Hepatocyte (in vitro differentiated cells): ENCODE measurements around the gene RAB11FIP3. TPM values are rescaled to one million over a fixed set of nuclear protein-coding genes. Genes with fewer than 3 reads are reported as not detected.

Source experiments
- DNase-seq: peaks from one replicate; pipeline ENCODE4 v3.0.0-alpha.2; 2016; ENCODE audit warnings: low spot score
- H2AFZ ChIP-seq: fragments of 200-600 bp; sonication (generic); 2 replicates; pipeline ENCODE4 v1.6.0; 2016; ENCODE audit warnings: antibody characterized with exemption, mild to moderate bottlenecking
- H3K27ac ChIP-seq: fragments of 200-600 bp; sonication (generic); 2 replicates; pipeline ENCODE4 v1.5.1; 2016; ENCODE audit warnings: mild to moderate bottlenecking
- H3K27me3 ChIP-seq: fragments of 200-600 bp; sonication (generic); 2 replicates; pipeline ENCODE4 v1.6.1; 2016
- H3K36me3 ChIP-seq: fragments of 200-600 bp; sonication (generic); replicated peaks from 2 replicates; pipeline ENCODE4 v1.5.1; 2016; ENCODE audit warnings: low read depth; ENCODE audit not compliant: insufficient read depth
- H3K4me1 ChIP-seq: fragments of 200-600 bp; sonication (generic); 2 replicates; pipeline ENCODE4 v1.5.1; 2016; ENCODE audit warnings: mild to moderate bottlenecking, moderate library complexity; ENCODE audit not compliant: insufficient read depth
- H3K4me2 ChIP-seq: fragments of 200-600 bp; sonication (generic); 2 replicates; pipeline ENCODE4 v1.6.0; 2016
- H3K4me3 ChIP-seq: fragments of 200-600 bp; sonication (generic); 2 replicates; pipeline ENCODE4 v1.5.1; 2016; ENCODE audit warnings: mild to moderate bottlenecking
- H3K79me2 ChIP-seq: fragments of 200-600 bp; sonication (generic); 2 replicates; pipeline ENCODE4 v1.6.0; 2017; ENCODE audit warnings: mild to moderate bottlenecking
- H3K9me2 ChIP-seq: fragments of 200-600 bp; sonication (generic); replicated peaks from 2 replicates; pipeline ENCODE4 v1.6.0; 2017; ENCODE audit warnings: mild to moderate bottlenecking; ENCODE audit not compliant: insufficient read depth
- H3K9me3 ChIP-seq: fragments of 200-600 bp; sonication (generic); 2 replicates; pipeline ENCODE4 v1.5.1; 2016; ENCODE audit warnings: low read depth, mild to moderate bottlenecking
- H4K20me1 ChIP-seq: fragments of 200-600 bp; sonication (generic); 2 replicates; pipeline ENCODE4 v1.6.0; 2016; ENCODE audit warnings: mild to moderate bottlenecking; ENCODE audit not compliant: insufficient read depth, poor library complexity, severe bottlenecking
- EZH2 ChIP-seq: fragments of 200-600 bp; sonication (generic); IDR thresholded peaks from 2 replicates; pipeline ENCODE4 v1.6.1; 2016; ENCODE audit warnings: antibody characterized with exemption, mild to moderate bottlenecking, borderline replicate concordance
- EZH2phosphoT487 ChIP-seq: fragments of 200-600 bp; sonication (generic); IDR thresholded peaks from one replicate; pipeline ENCODE4 v1.6.1; 2018; ENCODE audit warnings: antibody characterized with exemption, mild to moderate bottlenecking, low read depth, moderate library complexity; ENCODE audit not compliant: unreplicated experiment, severe bottlenecking
- WGBS: methylation state at CpG from one replicate; pipeline ENCODE4 v1.1.6; 2016; ENCODE audit warnings: low lambda C conversion rate; ENCODE audit errors: missing lambda C conversion rate; 5-methylcytosine and 5-hydroxymethylcytosine counted together
- polyA plus RNA-seq: library from polyadenylated mRNA; unstranded; fragments of >200 nt; fragmentation: Nextera tagmentation; extraction: Ambion mirVana; gene quantifications from 2 replicates; pipeline ENCODE4 v1.2.1, GENCODE V29; 2016
- total RNA-seq: library from RNA; depleted of rRNA; stranded (reverse); fragments of >200 nt; gene quantifications from 2 replicates; pipeline ENCODE4 v1.2.3, GENCODE V29; 2014
- TF ChIP-seq, protein P1 (sequence below): fragments of 200-600 bp; sonication (generic); IDR thresholded peaks from 2 replicates; pipeline ENCODE4 v1.5.1; 2016; ENCODE audit warnings: antibody characterized with exemption, mild to moderate bottlenecking; ENCODE audit not compliant: poor library complexity

Gene RAB11FIP3
- total and polyA plus RNA-seq, 2 experiments from 2014 or later = 47.3 to 72.8 TPM

DNA sequence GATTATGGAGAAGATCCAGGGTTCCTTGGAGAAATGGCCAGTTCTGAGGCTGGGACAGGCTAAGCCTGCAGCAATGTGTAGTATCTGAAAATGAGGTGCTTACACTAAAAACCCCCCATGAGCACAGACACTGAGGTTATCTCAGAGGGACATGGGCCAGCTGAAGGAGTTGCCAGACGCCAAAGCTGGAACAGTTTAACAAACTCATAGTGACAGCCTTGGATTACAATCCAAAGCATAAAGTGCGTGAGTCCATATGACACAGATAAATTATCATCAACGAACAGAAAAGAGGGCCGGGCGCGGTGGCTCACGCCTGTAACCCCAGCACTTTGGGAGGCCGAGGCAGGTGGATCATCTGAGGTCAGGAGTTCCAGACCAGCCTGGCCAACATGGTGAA, 90.9 kb downstream of the RAB11FIP3 start:
- H3K36me3 ChIP-seq = no peaks in the 10 kb centered on the region
- no peak for TF ChIP-seq EZH2
- TF ChIP-seq EZH2phosphoT487 = no peak
- TF ChIP-seq, protein P1, sequence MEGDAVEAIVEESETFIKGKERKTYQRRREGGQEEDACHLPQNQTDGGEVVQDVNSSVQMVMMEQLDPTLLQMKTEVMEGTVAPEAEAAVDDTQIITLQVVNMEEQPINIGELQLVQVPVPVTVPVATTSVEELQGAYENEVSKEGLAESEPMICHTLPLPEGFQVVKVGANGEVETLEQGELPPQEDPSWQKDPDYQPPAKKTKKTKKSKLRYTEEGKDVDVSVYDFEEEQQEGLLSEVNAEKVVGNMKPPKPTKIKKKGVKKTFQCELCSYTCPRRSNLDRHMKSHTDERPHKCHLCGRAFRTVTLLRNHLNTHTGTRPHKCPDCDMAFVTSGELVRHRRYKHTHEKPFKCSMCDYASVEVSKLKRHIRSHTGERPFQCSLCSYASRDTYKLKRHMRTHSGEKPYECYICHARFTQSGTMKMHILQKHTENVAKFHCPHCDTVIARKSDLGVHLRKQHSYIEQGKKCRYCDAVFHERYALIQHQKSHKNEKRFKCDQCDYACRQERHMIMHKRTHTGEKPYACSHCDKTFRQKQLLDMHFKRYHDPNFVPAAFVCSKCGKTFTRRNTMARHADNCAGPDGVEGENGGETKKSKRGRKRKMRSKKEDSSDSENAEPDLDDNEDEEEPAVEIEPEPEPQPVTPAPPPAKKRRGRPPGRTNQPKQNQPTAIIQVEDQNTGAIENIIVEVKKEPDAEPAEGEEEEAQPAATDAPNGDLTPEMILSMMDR = no peak
- H3K27ac ChIP-seq = no peak overlapping the region
- H3K27me3 ChIP-seq = no peaks in the 10 kb centered on the region
- WGBS = 97% methylated on average over 8 of the region's 8 CpGs
- no peak overlapping the region for H2AFZ ChIP-seq
- H3K4me1 ChIP-seq = no peaks in the 10 kb centered on the region
- no peaks in the 10 kb centered on the region for H3K9me2 ChIP-seq
- DNase-seq = no peak
- no peaks in the 10 kb centered on the region for H3K79me2 ChIP-seq
- no peak overlapping the region for H3K4me3 ChIP-seq
- no peaks in the 10 kb centered on the region for H4K20me1 ChIP-seq
- no peak overlapping the region for H3K4me2 ChIP-seq
- no peaks in the 10 kb centered on the region for H3K9me3 ChIP-seq

DNA sequence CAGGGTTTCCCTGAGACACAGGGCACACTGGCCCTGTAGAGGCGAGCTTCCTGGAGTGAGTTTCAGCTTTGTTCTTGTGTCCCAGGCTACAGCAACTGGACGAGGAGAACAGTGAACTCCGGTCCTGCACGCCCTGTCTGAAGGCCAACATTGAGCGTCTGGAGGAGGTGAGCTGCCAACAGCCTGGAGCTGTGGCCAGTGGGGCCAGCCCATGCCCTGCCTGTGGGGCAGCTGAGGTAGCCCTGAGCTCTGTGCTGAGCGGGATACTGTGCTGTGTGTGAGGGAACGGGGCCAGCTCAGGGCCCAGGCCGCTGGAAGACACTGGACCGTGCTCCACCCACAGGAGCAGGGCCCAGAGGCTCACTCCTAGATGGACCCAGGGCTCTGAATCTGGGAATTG, 93.4 kb downstream of the RAB11FIP3 start:
- DNase-seq = no peak
- TF ChIP-seq, protein P1 = no peak
- TF ChIP-seq EZH2 = no peak
- no peak for TF ChIP-seq EZH2phosphoT487
- no peaks in the 10 kb centered on the region for H3K9me2 ChIP-seq
- no peak overlapping the region for H2AFZ ChIP-seq
- no peak overlapping the region for H3K4me2 ChIP-seq
- no peaks in the 10 kb centered on the region for H3K9me3 ChIP-seq
- H3K36me3 ChIP-seq = no peaks in the 10 kb centered on the region
- WGBS = 94% methylated on average over 6 of the region's 9 CpGs
- no peak overlapping the region for H3K27ac ChIP-seq
- H3K27me3 ChIP-seq = no peaks in the 10 kb centered on the region
- H3K4me3 ChIP-seq = no peak overlapping the region
- H3K79me2 ChIP-seq = no peaks in the 10 kb centered on the region
- no peaks in the 10 kb centered on the region for H4K20me1 ChIP-seq
- H3K4me1 ChIP-seq = no peaks in the 10 kb centered on the region

DNA sequence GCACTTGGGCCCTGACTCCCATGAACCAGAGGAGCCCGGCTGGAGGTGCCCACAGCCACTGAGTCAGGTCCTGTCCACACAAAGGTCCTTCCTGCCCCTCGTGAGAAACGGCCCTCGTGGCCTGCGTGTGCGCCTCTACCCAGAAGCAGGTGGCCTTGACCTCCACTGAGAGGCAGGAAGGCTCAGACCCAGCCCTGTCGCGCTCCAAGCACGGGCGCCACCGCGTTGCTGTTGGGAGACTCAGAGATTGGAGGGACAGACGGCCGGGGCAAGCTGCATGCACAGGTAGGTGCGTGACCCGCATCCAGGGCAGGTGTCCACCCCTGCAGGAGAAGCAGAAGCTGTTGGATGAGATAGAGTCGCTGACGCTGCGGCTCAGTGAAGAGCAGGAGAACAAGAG, 94.0 kb downstream of the RAB11FIP3 start:
- TF ChIP-seq EZH2 (no peak), EZH2phosphoT487 (no peak)
- TF ChIP-seq, protein P1 = no peak
- WGBS = 96% methylated on average over 19 of the region's 19 CpGs

More for the DNA sequence above, 94.0 kb downstream of the RAB11FIP3 start:
- Histone ChIP-seq H3K36me3 (no peaks in the 10 kb centered on the region), H3K9me3 (no peaks in the 10 kb centered on the region), H2AFZ (no peak overlapping the region), H3K4me1 (peaks cover under 1% of the 10 kb centered on the region), H3K27me3 (no peaks in the 10 kb centered on the region), H3K4me2 (no peak overlapping the region), H3K4me3 (no peak overlapping the region), H4K20me1 (no peaks in the 10 kb centered on the region), H3K79me2 (peaks cover under 1% of the 10 kb centered on the region), H3K27ac (no peak overlapping the region), H3K9me2 (no peaks in the 10 kb centered on the region)
- no peak for DNase-seq
